SHP77 (cell line): Measurements from ENCODE around the gene TNFRSF11A.

Experiments
- DNase-seq, 2 experiments: peaks; one replicate each; lab custom pipeline; 2025; lab: John Stamatoyannopoulos, UW

The TNFRSF11A gene

GRCh38 chr18:62420151-62420512, 95.0 kb downstream of the TNFRSF11A start:
- DNase-seq = no peak

GRCh38 chr18:62420513-62421209, 95.6 kb downstream of the TNFRSF11A start:
- no peak for DNase-seq

GRCh38 chr18:62425465-62426190, 100.5 kb downstream of the TNFRSF11A start:
- peak; percentile 87 for DNase-seq

GRCh38 chr18:62426191-62426488, 101.0 kb downstream of the TNFRSF11A start:
- no peak for DNase-seq

- DNase-seq = no peak
Observed at GRCh38 chr18:62432176-62432575, 107.1 kb downstream of the TNFRSF11A start.

GRCh38 chr18:62434798-62435197, 109.7 kb downstream of the TNFRSF11A start:
- no peak for DNase-seq

GRCh38 chr18:62435435-62436031, 110.4 kb downstream of the TNFRSF11A start:
- no peak for DNase-seq

GRCh38 chr18:62436636-62437234, 111.6 kb downstream of the TNFRSF11A start:
- DNase-seq = no peak

GRCh38 chr18:62437235-62438017, 112.3 kb downstream of the TNFRSF11A start:
- DNase-seq = peak in 1 of 2 experiments; percentile 11

GRCh38 chr18:62438018-62438329, 112.9 kb downstream of the TNFRSF11A start:
- DNase-seq = no peak

GRCh38 chr18:62438402-62438801, 113.3 kb downstream of the TNFRSF11A start:
- DNase-seq = no peak

GRCh38 chr18:62438866-62439265, 113.8 kb downstream of the TNFRSF11A start:
- no peak for DNase-seq
